Peyer's patch (tissue), 4 donors: ENCODE measurements around the gene PACSIN2.

Source experiments
- CTCF ChIP-seq, 6 experiments: fragments of 450-650 bp in 4 of 6; fragments of 200-600 bp in 2 of 6; sonication (generic) in 1 of 6; IDR thresholded peaks; one replicate each; pipeline ENCODE4 v1.5.1; 2017 to 2019; ENCODE audit warnings: antibody characterized with exemption in 6 of 6, mild to moderate bottlenecking in 3 of 6, moderate library complexity in 1 of 6
- POLR2A ChIP-seq, 2 donors: fragments of 450-650 bp; IDR thresholded peaks; one replicate each; pipeline ENCODE4 v1.5.1; 2017; ENCODE audit warnings: antibody characterized with exemption in 2 of 2, mild to moderate bottlenecking in 2 of 2, moderate library complexity in 2 of 2

DNA sequence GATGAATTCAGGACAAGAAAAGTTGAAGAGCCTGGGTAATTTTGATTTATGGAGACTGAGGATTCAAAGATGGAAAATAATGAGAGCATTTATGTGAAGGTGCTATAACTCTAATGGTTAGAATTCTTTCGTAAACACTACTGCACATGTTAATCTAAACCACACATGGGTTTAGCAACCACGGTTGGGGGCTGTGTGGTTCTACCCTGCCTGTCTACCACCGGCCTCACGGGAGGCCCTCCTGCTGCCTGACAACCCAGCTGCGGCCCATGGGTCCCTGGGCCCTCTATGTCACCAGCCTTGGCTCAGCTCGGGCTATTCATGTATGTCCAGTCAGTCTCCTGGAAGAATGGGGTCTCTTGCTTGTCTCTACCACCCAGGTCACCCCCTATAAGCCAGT lies 89.4 kb downstream of the PACSIN2 start:
- TF ChIP-seq POLR2A (IDR thresholded peaks at IDR 0.05): no peak
- no peak for TF ChIP-seq CTCF (IDR thresholded peaks at IDR 0.05)
